ENCODE results near the gene MLXIP.

DNA sequence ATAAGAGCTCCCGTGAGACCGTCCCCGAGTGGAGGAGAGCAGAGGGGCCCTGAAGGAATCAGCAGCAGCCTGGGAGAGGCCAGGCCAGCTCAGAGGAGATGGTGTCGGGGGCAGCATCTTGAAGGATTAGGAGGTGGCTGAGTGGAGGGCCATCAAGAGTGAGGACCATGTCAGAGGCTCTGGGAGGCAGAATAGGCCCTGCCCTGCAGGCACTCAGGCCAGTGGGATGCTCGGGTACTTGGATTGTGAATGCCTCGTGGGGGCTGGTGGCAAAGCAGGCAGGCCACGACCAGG is 47.7 kb downstream of the MLXIP start:
- TF ChIP-seq, protein P1, sequence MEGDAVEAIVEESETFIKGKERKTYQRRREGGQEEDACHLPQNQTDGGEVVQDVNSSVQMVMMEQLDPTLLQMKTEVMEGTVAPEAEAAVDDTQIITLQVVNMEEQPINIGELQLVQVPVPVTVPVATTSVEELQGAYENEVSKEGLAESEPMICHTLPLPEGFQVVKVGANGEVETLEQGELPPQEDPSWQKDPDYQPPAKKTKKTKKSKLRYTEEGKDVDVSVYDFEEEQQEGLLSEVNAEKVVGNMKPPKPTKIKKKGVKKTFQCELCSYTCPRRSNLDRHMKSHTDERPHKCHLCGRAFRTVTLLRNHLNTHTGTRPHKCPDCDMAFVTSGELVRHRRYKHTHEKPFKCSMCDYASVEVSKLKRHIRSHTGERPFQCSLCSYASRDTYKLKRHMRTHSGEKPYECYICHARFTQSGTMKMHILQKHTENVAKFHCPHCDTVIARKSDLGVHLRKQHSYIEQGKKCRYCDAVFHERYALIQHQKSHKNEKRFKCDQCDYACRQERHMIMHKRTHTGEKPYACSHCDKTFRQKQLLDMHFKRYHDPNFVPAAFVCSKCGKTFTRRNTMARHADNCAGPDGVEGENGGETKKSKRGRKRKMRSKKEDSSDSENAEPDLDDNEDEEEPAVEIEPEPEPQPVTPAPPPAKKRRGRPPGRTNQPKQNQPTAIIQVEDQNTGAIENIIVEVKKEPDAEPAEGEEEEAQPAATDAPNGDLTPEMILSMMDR (IDR thresholded peaks at IDR 0.05): no peak
- TF ChIP-seq POLR2A (IDR thresholded peaks at IDR 0.05): no peak
